Heart right ventricle (tissue), 16 donors: ENCODE measurements around the gene DENND1A. TPM values are rescaled to one million over a fixed set of nuclear protein-coding genes. Genes with fewer than 3 reads are reported as not detected.

Source experiments
- ATAC-seq, 8 donors: fragments of 200-7000 bp; cut with Tn5 transposase; one replicate each; pipeline ENCODE4 v1.9.1; 2020; ENCODE audit warnings: mild to moderate bottlenecking in 8 of 8, moderate library complexity in 8 of 8, moderate number of reproducible peaks in 1 of 8
- DNase-seq, 2 donors: peaks; one replicate each; pipeline ENCODE4 v3.0.0-alpha.2; 2020
- H3K27ac ChIP-seq, 10 donors: fragments of 200-600 bp; sonication (generic) in 2 of 10; one replicate each; pipeline versions ENCODE4 v1.5.0 to v1.8.0; 2020 to 2022; ENCODE audit warnings: mild to moderate bottlenecking in 3 of 10
- H3K27me3 ChIP-seq, 7 donors: fragments of 200-600 bp; one replicate each; pipeline ENCODE4 v1.8.0; 2021 to 2022; ENCODE audit warnings: mild to moderate bottlenecking in 2 of 7
- H3K36me3 ChIP-seq, 9 donors: fragments of 200-600 bp; sonication (generic) in 1 of 9; one replicate each; pipeline versions ENCODE4 v1.5.0 to v1.8.0; 2020 to 2022; ENCODE audit warnings: mild to moderate bottlenecking in 2 of 9
- H3K4me1 ChIP-seq, 9 donors: fragments of 200-600 bp; sonication (generic) in 1 of 9; one replicate each; pipeline versions ENCODE4 v1.5.0 to v1.8.0; 2020 to 2022; ENCODE audit warnings: mild to moderate bottlenecking in 4 of 9
- H3K4me3 ChIP-seq, 10 donors: fragments of 200-600 bp; sonication (generic) in 2 of 10; one replicate each; pipeline versions ENCODE4 v1.5.0 to v1.8.0; 2020 to 2022; ENCODE audit warnings: mild to moderate bottlenecking in 7 of 10, moderate library complexity in 2 of 10
- H3K9me3 ChIP-seq, 11 donors: fragments of 200-600 bp in 10 of 11; sonication (generic) in 2 of 11; one replicate each; pipeline versions ENCODE4 v1.5.0 to v1.8.0; 2013 to 2022; ENCODE audit warnings: mild to moderate bottlenecking in 2 of 11, control low read depth in 1 of 11, moderate library complexity in 1 of 11
- WGBS, 2 donors: extraction: QIAGEN DNeasy Blood & Tissue Kit; methylation state at CpG; one replicate each; pipeline ENCODE4 v1.1.7; 2013; ENCODE audit warnings: inconsistent platforms in 1 of 2; 5-methylcytosine and 5-hydroxymethylcytosine counted together
- intact Hi-C, 10 donors: fragments of 100-400 bp; cut with DNase I; formaldehyde crosslinking; loops; one replicate each; pipeline versions ENCODE4 v1.11.1 to v1.14.2; 2022
- polyA plus RNA-seq, 2 donors: library from polyadenylated mRNA; stranded (reverse); fragments of 200-250 nt; gene quantifications; one replicate each; pipeline ENCODE4 v1.2.3, GENCODE V29; 2013
- total RNA-seq, 10 donors: library from RNA; stranded (reverse); fragmentation: NEBNext Ultra II Directional in 3 of 10; extraction: Animal tissue kit (Norgen Biotek cat#: 25700) in 3 of 10; gene quantifications; one replicate each; pipeline versions ENCODE4 v1.2.1 to v1.2.4, GENCODE V29; 2021 to 2023
- TF ChIP-seq, protein P1 (sequence below), 9 donors: fragments of 200-600 bp; sonication (generic) in 2 of 9; IDR thresholded peaks; one replicate each; pipeline versions ENCODE4 v1.5.0 to v1.8.0; 2021 to 2022; ENCODE audit warnings: antibody characterized with exemption in 9 of 9, mild to moderate bottlenecking in 5 of 9, moderate library complexity in 1 of 9
- donor health status: Arrhythmogenic right ventricular cardiomyopathy.
- donor health status: ischemic (EF 13 %, LVEDD 7.1; RV severe dilation, severe dysfunction).
- donor health status: healthy with polysubstance abuse.
- donor health status: DM: no; HTN: yes; CAD: no.
- donor health status: DM: no; HTN: no; CAD: no.
- donor health status: ischemic (EF 25% LVEDD 6.9; RV normal size, moderate dysfunction).
- donor health status: ischemic (EF 25% LVEDD 5.7; RV mildly dilated, moderate dysfunction).
- donor health status: healthy.
- donor health status: DM: yes; HTN: yes; CAD: no.
- donor health status: Ischemic cardiomyopathy.
- donor health status: ischemic (EF 35%, LVEDD 5.7; RV mildly dilated, moderate dysfunction).
- donor health status: nonischemic (EF 11% LVEDD 7.7; RV severe dilation, severe dysfunction).
- donor health status: DM: yes; HTN: yes; CAD: no.
- donor health status: PGD.
- donor health status: ischemic (EF 29% LVEDD 5.4; RV normal size, mild dysfunction).
- donor health status: nonischemic (EF 23%, LVEDD 6.1; RV moderate dilation, normal function).

DENND1A gene
- total and polyA plus RNA-seq, 12 donors: 7.3 to 19.6 (median 12.2) TPM

DNA sequence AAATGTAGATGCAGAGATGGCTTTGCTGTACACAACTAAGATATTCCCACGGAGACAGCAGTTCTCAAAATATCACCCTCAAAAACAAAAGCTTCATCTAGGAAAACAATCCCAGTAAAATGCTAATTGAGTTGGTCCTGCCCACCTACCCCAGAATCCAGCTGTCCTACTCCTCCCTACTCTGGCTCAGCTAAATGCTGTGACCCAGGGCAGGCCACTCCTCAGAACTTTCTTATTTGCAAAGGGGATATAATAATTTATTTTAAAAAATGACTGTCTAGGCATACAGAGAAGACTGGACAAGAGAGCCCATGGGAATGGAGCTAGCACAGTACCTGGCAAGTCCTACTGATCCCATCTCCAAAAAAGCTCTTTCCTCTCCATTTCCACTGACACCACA, 411.6 kb downstream of the DENND1A start:
- no peaks in the 10 kb centered on the region for H3K36me3 ChIP-seq
- intact Hi-C loops: no loop called here
- no peaks in the 10 kb centered on the region for H3K9me3 ChIP-seq
- TF ChIP-seq, protein P1, sequence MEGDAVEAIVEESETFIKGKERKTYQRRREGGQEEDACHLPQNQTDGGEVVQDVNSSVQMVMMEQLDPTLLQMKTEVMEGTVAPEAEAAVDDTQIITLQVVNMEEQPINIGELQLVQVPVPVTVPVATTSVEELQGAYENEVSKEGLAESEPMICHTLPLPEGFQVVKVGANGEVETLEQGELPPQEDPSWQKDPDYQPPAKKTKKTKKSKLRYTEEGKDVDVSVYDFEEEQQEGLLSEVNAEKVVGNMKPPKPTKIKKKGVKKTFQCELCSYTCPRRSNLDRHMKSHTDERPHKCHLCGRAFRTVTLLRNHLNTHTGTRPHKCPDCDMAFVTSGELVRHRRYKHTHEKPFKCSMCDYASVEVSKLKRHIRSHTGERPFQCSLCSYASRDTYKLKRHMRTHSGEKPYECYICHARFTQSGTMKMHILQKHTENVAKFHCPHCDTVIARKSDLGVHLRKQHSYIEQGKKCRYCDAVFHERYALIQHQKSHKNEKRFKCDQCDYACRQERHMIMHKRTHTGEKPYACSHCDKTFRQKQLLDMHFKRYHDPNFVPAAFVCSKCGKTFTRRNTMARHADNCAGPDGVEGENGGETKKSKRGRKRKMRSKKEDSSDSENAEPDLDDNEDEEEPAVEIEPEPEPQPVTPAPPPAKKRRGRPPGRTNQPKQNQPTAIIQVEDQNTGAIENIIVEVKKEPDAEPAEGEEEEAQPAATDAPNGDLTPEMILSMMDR (IDR thresholded peaks at IDR 0.05): no peak
- H3K27me3 ChIP-seq: no peaks in the 10 kb centered on the region
- 48 to 49% methylated on average over 1 of the region's 1 CpG for WGBS, 2 donors
- DNase-seq (no peak), ATAC-seq (no peak)
- H3K4me1 ChIP-seq: no peaks in the 10 kb centered on the region
- no peak overlapping the region for H3K4me3 ChIP-seq
- H3K27ac ChIP-seq: no peak overlapping the region

DNA sequence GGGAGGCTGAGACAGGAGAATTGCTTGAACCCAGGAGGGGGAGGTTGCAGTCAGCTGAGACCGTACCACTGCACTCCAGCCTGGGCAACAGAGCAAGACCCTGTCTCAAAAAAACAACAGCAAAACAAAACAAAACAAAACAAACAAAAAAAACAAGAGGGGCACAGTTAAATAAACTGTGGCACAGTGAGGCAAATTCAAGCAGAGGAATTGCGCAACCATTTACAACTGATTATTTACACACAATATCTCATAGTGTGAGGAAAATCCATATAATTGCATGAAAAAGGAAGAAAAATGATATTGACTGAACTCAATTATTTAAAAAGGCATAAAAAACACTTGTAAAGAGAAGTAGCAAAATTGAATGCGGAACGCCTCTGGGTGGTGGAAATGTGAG, 412.4 kb downstream of the DENND1A start:
- intact Hi-C loops: no loop called here
- Histone ChIP-seq H3K27me3 (no peaks in the 10 kb centered on the region), H3K9me3 (no peaks in the 10 kb centered on the region), H3K36me3 (no peaks in the 10 kb centered on the region), H3K27ac (no peak overlapping the region), H3K4me3 (no peak overlapping the region), H3K4me1 (no peaks in the 10 kb centered on the region)
- TF ChIP-seq, protein P1 (IDR thresholded peaks at IDR 0.05): no peak
- WGBS, 2 donors: 98 to 99% methylated on average over 4 of the region's 4 CpGs
- ATAC-seq (no peak), DNase-seq (no peak)

DNA sequence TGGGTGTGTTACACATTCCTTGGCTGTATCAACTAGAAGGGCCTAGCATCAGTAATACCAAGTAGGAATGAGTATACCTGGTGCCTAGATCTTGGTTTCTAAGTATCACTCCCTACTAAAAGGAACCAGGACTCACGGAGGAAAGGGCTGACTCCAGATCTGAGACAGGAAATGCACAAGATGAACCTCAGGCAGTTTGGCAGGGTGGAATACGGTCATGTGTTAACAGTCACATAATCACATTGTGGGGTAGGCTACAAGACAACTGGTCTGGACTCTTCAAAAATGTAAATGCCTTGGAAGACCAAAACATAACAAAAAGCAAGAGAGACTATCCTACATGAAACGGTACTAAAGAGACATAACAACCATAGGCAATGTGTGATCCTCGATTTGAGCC, 415.2 kb downstream of the DENND1A start:
- no peak overlapping the region for H3K4me3 ChIP-seq
- DNase-seq: no peak
- intact Hi-C loops: no loop called here
- no peaks in the 10 kb centered on the region for H3K9me3 ChIP-seq
- no peaks in the 10 kb centered on the region for H3K27me3 ChIP-seq
- TF ChIP-seq, protein P1 (IDR thresholded peaks at IDR 0.05): no peak
- ATAC-seq: no peak
- no peak overlapping the region for H3K27ac ChIP-seq
- no peaks in the 10 kb centered on the region for H3K36me3 ChIP-seq
- WGBS, 2 donors: 84 to 86% methylated on average over 4 of the region's 4 CpGs
- no peaks in the 10 kb centered on the region for H3K4me1 ChIP-seq

DNA sequence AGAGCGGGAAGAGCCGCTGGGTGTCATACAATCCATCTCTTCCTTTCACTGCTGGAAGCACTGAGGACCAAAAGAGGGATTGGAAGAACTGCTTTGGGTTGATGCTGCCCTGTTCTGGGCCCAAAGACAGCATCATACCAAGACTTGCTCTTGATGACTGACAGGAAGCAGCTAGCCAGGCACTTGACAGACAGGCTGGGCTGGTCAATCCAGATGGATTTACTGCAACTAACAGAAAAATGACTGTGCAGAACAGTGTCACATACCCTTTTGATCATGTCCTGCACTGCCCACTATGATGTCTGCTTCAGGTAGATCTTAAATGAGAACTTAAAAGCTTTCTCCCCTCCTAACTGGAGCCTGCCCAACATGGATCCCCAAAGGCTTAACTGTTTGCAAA, 416.4 kb downstream of the DENND1A start:
- H3K4me3 ChIP-seq: no peak overlapping the region
- H3K9me3 ChIP-seq: no peaks in the 10 kb centered on the region
- no peaks in the 10 kb centered on the region for H3K27me3 ChIP-seq
- no peaks in the 10 kb centered on the region for H3K36me3 ChIP-seq
- TF ChIP-seq, protein P1 (IDR thresholded peaks at IDR 0.05): no peak
- no peak overlapping the region for H3K27ac ChIP-seq
- DNase-seq (no peak), ATAC-seq (no peak)
- intact Hi-C loops: no loop called here
- H3K4me1 ChIP-seq: peaks cover 0 to 2% (median 0%) of the 10 kb centered on the region in 9 donors
- WGBS, 2 donors: 97 to 99% methylated on average over 2 of the region's 2 CpGs
